ENCODE data around the gene TMEM43. TPM values are rescaled to one million over a fixed set of nuclear protein-coding genes. Genes with fewer than 3 reads are reported as not detected.
"Not testable (repeated sequence)": the region's sequence is repeated elsewhere in the genome, so short reads cannot be mapped to it uniquely, and the experiment has no call there.

Gene TMEM43
- total RNA-seq, 1 donor from 2014 or later, result 166 TPM

- H3K9me3 ChIP-seq, result peaks cover 0 to 4% of the 10 kb centered on the region in 2 donors
- no peaks in the 10 kb centered on the region for H3K36me3 ChIP-seq
- H3K27ac ChIP-seq, result no peak overlapping the region
- no peak for DNase-seq (ENCODE audit: low spot score in 2 of 2)
- intact Hi-C loops (cut with DNase I), result no loop called here
- no peaks in the 10 kb centered on the region for H3K27me3 ChIP-seq
- H3K4me3 ChIP-seq, result no peak overlapping the region
- H3K4me1 ChIP-seq, result no peaks in the 10 kb centered on the region
- TF ChIP-seq, protein P1, sequence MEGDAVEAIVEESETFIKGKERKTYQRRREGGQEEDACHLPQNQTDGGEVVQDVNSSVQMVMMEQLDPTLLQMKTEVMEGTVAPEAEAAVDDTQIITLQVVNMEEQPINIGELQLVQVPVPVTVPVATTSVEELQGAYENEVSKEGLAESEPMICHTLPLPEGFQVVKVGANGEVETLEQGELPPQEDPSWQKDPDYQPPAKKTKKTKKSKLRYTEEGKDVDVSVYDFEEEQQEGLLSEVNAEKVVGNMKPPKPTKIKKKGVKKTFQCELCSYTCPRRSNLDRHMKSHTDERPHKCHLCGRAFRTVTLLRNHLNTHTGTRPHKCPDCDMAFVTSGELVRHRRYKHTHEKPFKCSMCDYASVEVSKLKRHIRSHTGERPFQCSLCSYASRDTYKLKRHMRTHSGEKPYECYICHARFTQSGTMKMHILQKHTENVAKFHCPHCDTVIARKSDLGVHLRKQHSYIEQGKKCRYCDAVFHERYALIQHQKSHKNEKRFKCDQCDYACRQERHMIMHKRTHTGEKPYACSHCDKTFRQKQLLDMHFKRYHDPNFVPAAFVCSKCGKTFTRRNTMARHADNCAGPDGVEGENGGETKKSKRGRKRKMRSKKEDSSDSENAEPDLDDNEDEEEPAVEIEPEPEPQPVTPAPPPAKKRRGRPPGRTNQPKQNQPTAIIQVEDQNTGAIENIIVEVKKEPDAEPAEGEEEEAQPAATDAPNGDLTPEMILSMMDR (IDR thresholded peaks at IDR 0.05), result no peak
These were observed 31.0 kb upstream of the TMEM43 start for GRCh38 chr3:14093831-14094230.

GRCh38 chr3:14096742-14097141 lies 28.1 kb upstream of the TMEM43 start:
- no peaks in the 10 kb centered on the region for H3K4me1 ChIP-seq
- H3K27me3 ChIP-seq, result no peaks in the 10 kb centered on the region
- intact Hi-C loops (cut with DNase I), result no loop called here
- H3K27ac ChIP-seq, result no peak overlapping the region
- H3K36me3 ChIP-seq, result no peaks in the 10 kb centered on the region
- TF ChIP-seq, protein P1 (IDR thresholded peaks at IDR 0.05), result no peak
- H3K4me3 ChIP-seq, result no peak overlapping the region
- DNase-seq (ENCODE audit: low spot score in 2 of 2), result no peak
- peaks cover 0 to 4% of the 10 kb centered on the region in 2 donors for H3K9me3 ChIP-seq

DNA sequence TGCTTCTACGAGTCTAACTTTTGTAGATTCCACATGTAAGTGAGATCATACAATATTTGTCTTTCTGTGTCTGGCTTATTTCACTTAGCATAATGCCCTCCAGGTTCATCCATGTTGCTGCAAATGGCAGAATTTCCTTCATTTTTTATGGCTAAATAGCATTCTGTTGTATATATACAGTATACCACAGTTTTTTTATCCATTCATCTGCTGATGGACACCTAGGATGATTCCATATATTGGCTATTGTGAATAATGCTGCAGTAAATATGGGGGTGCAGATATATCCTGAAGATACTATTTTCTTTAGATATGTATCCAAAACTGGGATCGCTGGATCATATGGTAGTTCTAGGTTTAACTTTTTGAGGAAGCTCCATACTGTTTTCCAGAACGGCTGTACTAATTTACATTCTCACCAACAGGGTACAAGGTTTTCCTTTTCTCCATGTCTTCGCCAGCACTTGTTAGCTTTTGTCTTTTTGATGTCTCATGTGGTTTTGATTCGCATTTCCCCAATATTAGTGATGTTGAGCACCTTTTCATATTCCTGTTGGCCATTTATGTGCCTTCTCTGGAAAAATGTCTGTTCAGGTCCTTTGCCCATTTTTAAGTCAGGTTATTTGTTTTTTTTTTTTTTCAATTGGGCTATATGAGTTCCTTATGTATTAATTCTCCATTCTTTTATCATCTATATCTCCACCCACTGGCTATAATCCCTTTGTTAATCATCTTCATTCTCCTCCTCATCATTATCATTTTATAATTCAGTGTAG lies 27.0 kb upstream of the TMEM43 start:
- Histone ChIP-seq H3K4me3 (no peak overlapping the region), H3K9me3 (peaks cover 0 to 4% of the 10 kb centered on the region in 2 donors), H3K36me3 (no peaks in the 10 kb centered on the region), H3K27me3 (no peaks in the 10 kb centered on the region), H3K27ac (no peak overlapping the region), H3K4me1 (no peaks in the 10 kb centered on the region)
- no peak for DNase-seq (ENCODE audit: low spot score in 2 of 2)
- TF ChIP-seq, protein P1 (IDR thresholded peaks at IDR 0.05), result no peak
- intact Hi-C loops (cut with DNase I), result no loop called here

DNA sequence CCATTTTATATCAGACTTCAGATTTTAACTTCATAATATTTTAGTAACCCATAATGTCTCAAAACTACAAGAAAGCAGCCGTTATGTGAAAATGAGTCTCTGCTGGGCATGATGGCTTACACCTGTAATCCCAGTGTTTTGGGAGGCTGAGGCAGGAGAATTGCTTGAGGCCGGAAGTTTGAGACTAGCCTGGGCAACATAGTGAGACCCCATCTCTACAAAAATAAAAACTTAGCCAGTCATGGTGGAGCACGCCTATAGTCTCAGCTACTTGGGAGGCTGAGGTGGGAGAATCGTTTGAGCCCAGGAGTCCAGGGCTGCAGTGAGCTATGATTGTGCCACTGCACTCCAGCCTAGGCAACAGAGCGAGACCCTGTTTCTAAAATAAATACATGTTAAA lies 15.0 kb upstream of the TMEM43 start:
- H3K36me3 ChIP-seq, result peaks cover 23 to 33% of the 10 kb centered on the region in 2 donors
- intact Hi-C loops (cut with DNase I); DNase-seq (ENCODE audit: low spot score in 2 of 2); H3K4me1 ChIP-seq; H3K9me3 ChIP-seq; H3K4me3 ChIP-seq; H3K27me3 ChIP-seq; H3K27ac ChIP-seq: not testable (repeated sequence)

DNA sequence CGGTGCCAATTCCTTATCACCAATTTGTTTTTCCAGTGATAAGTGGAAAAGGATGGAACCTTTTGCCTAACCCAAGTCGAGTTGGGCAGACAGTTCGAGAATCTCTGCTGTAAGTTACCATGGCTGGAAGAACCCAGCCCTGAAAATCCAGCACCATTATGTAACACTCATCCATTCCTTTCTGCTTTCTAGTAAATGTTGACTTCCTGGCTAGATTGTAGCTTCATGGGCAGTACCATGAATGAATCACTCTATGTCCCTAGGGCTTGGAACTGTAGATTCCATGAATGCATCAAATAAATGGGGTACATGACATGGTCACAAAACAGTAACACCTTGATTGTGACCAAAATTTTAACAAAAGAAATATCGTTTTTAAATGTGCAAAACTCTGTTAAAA lies 14.2 kb upstream of the TMEM43 start:
- TF ChIP-seq, protein P1 (IDR thresholded peaks at IDR 0.05), result no peak
- DNase-seq (ENCODE audit: low spot score in 2 of 2), result no peak
- no peaks in the 10 kb centered on the region for H3K27me3 ChIP-seq
- no peak overlapping the region for H3K4me3 ChIP-seq
- peaks cover 28 to 42% of the 10 kb centered on the region in 2 donors for H3K36me3 ChIP-seq
- H3K4me1 ChIP-seq, result no peaks in the 10 kb centered on the region
- no peak overlapping the region for H3K27ac ChIP-seq
- intact Hi-C loops (cut with DNase I), result no loop called here
- H3K9me3 ChIP-seq, result no peaks in the 10 kb centered on the region

GRCh38 chr3:14113965-14114635 lies 10.8 kb upstream of the TMEM43 start:
- Histone ChIP-seq H3K36me3 (peaks cover 31 to 48% of the 10 kb centered on the region in 2 donors), H3K4me1 (no peaks in the 10 kb centered on the region), H3K9me3 (no peaks in the 10 kb centered on the region), H3K27ac (no peak overlapping the region), H3K4me3 (no peak overlapping the region), H3K27me3 (no peaks in the 10 kb centered on the region)
- intact Hi-C loops (cut with DNase I), result no loop called here
- no peak for DNase-seq (ENCODE audit: low spot score in 2 of 2)
- TF ChIP-seq, protein P1 (IDR thresholded peaks at IDR 0.05), result no peak

Measured in ascending aorta (tissue), 2 donors.